Fibroblast of peridontal ligament (primary cell): Measurements from ENCODE around the gene ST8SIA1.
A peak's percentile ranks its signal among the peaks of the same experiment; 100 is the strongest.

Experiments
- DNase-seq: peaks from one replicate; pipeline ENCODE4 v3.0.0-alpha.2; 2010; ENCODE audit errors: extremely low read depth

The ST8SIA1 gene

GRCh38 chr12:22329621-22330020, 4.9 kb downstream of the ST8SIA1 start:
- no peak for DNase-seq

DNA sequence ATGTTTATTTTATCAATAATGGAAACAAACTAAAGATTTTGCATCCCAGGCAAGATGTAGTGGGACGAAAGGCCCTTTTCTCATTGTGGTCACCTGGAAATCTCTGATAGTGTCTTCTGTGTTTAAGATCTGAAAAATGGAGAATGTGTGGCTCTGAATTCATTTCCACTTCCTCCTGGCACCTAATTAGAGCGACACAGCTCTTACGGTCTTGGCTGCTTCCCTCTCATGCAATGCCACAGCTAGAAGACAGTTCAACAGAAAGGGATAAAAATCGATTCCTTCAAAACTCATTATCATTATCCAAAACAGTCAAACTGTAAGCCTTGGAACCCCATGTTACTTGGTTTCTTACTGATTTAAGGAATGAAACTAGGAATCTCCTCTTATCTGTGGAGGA, 9.3 kb downstream of the ST8SIA1 start:
- no peak for DNase-seq

- DNase-seq, result no peak
Observed at GRCh38 chr12:22322091-22322490, 12.4 kb downstream of the ST8SIA1 start.

GRCh38 chr12:22321638-22322037, 12.9 kb downstream of the ST8SIA1 start:
- no peak for DNase-seq

DNA sequence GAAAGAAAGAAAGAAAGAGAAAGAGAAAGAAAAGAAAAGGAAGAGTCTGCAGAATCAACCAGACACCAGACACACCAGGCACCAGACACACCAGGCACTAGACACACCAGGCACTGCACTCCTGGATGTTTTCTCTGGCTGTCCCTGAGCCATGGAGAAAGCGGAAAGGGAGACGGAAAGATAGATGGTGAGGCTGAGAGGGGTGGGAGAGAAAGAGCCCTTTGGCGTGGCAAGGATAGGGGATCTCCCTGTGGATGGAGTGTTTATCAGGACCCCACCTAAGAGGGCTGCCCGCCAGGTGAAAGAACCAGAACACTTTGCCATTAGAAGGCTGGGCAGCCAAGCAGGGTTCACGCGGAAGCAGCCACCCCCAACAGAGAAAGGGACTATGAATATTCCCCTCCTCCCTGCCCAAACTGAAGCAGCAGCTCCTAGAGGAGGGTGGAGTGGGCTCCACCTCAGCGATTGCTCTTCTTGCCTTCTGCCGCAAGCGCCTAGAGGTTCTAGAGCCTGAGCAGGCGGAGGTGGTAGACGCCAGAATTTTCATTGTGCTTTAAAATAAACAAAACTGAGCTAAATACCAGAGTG, 13.4 kb downstream of the ST8SIA1 start:
- no peak for DNase-seq

DNA sequence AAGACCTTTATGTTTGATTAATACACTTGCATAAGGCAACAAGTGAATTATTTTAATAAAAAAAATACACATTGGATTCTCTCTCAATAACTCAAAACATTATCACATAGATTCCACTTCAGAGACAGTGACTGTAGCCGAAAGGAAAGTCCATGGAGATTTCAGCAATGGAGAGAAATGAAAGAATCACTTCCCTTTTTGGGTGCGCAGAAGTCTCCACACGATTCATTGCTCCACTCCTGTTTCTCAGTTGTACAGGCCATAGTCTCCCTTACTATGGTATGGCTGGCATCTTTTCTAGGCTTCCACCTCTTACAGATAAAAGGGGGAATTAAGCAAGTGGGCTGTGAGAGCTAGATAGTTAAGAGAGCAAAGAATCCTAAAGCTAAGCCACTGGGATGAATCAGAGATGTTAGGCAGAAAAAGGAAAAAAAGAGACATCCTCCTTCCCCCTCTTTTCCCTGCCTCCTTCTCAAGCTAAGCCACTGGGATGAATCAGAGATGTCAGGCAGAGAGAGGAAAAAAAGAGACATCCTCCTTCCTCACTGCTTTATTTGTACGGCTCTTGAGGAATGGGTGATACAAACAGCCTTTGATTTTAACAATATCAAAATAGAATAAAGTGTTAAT, 16.3 kb downstream of the ST8SIA1 start:
- DNase-seq, result peak; percentile 58

- DNase-seq, result no peak
Observed at GRCh38 chr12:22313963-22314330, 20.6 kb downstream of the ST8SIA1 start.

DNA sequence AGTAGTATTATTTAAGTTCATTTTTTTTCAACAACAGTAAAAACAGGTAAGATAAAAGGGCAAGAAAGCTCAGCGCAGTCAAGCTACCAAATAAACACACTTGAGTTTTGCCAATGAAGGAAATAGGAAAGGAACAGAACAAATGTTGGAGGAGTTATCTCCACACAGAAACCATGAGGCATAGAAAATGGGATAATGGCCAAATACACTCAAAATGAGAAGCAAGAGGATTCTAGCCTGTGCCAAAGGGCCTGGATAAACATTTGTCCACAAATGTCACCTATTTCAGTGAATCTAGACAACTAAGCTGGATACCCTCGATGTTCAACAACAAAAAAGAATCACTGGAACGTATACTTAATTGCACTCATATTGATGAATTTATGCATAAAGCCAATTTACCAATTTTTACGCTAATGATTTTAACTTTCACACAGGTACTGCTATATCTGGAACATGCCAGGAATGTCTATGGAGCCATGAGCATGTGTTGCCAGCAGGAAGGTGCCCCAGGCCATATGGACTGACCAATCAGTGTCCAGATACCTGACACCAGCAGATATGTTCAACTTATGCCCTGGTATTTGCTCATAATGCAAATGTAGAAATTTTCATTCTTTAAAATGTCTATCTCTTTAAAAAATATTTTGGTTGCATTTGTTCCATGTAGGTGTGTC, 21.1 kb downstream of the ST8SIA1 start:
- DNase-seq, result no peak

- peak; percentile 52 for DNase-seq
Observed at GRCh38 chr12:22312336-22312735, 22.2 kb downstream of the ST8SIA1 start.

- DNase-seq, result no peak
Observed at GRCh38 chr12:22310709-22311108, 23.8 kb downstream of the ST8SIA1 start.

GRCh38 chr12:22310275-22310674, 24.2 kb downstream of the ST8SIA1 start:
- DNase-seq, result no peak

DNA sequence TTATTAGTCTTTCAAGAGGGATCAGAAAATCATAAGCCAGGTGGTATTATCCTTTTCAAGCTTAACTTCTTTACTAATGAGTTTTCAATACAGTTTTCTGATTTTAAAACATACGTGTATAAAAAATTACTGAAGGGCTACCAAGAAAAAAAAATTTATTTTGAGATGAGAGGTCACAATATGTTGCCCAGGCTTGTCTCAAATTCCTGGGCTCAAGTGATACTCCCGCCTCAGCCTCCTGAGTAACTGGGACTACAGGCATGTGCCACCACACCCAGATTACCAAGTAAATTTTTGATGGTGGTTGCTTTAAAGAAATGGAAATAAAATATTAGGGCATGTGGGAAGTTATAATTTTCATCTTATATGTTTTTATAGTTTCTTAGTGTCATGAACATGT, 26.7 kb downstream of the ST8SIA1 start:
- no peak for DNase-seq

GRCh38 chr12:22306311-22306710, 28.2 kb downstream of the ST8SIA1 start:
- peak; percentile 54 for DNase-seq

- no peak for DNase-seq
Observed at GRCh38 chr12:22304341-22304740, 30.2 kb downstream of the ST8SIA1 start.

DNA sequence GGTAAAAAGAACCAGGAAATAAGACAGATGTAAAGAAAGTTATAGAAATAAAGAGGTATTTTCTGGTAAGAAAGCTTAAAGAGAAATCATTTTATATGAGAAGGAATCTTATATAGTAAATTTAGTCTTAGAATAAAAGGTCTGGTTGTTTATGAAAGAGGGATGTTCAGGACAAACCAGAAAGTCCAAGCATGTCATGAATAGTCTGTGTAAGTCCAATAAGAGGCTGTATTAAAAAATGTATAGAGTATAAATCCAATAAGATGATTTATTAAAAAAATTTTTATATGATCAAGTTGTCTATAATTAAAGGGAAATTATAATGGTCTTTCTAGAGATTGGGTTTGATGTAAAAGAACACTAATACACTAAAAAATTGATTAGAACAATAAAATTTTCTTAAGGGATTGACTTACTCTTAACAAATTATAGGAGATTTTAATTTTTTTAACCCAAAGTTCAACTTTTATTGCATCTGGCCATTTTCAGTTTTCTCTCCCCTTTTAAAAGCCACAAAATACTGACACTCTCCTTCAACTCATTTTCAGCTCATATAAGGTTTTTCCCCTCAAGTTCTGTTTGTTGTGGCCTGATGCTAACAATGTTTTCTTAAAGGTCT, 35.1 kb downstream of the ST8SIA1 start:
- no peak for DNase-seq

DNA sequence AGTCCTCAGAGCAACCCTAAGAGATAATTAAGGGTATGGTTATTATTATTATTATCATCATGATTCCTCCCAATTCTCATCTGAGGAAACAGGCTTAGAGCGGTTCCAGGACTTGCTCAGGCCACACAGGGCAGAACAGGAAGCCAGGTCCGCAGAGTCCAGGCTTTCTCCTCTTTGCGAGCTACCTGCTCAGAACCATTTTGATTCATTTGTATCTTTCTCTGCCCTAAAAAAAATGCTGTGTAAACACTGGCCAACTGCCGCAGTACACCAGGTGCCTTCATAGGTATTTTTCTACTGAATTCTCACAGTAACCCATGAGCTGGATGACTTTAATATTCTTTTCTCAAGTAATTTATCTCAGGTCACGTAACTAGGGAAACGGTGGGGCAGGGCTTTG, 45.3 kb downstream of the ST8SIA1 start:
- DNase-seq, result no peak

GRCh38 chr12:22287776-22288621, 46.5 kb downstream of the ST8SIA1 start:
- DNase-seq, result peak; percentile 71

GRCh38 chr12:22287101-22287500, 47.4 kb downstream of the ST8SIA1 start:
- no peak for DNase-seq

DNA sequence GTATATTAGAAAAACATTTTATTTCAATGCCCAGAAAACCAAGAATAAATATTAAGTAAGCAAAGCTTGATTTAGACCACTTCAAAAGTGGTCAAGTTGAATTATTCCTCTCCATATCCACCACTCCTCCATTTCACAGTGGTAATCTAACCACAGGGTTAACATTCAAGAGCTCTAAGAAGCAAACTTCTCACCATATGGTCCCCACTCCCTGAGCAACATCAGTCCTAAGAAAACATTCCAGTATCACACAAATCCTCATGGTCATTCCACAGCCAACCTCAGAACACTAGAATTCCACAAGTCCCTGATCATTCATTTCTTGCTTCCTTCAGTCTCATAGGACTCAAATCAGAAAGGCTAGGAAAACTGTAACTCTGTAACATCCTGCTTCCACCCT, 47.9 kb downstream of the ST8SIA1 start:
- peak; percentile 99 for DNase-seq

DNA sequence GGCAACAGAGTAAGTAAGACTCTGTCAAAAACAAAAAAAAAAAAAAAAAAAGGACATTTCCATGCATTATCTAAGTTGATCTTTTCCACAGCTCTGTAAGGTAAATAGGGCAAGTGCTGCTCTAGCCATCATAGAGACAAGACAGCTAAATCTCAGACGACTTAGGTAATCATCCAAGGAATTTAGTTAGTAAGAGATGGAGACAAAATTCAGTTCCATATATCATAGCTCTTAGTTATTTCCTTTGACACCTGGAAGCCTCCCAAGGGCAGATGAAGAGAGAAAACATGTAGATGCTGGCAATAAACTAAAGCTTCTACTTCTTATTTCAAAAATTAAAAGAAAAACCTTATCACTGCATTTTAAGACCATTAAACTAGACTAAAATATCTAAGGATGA, 48.7 kb downstream of the ST8SIA1 start:
- no peak for DNase-seq

- DNase-seq, result no peak
Observed at GRCh38 chr12:22284871-22285270, 49.6 kb downstream of the ST8SIA1 start.

GRCh38 chr12:22283508-22283907, 51.0 kb downstream of the ST8SIA1 start:
- DNase-seq, result no peak
